Activated T-helper 9 cell treated with anti-CD3 and anti-CD28 coated beads, Interleukin-2, amount 50 U/mL, for 16 hours (primary cell): ENCODE data around the gene CRYBB2.
"Not testable (repeated sequence)": the region's sequence is repeated elsewhere in the genome, so short reads cannot be mapped to it uniquely, and the experiment has no call there.

Experiments used
- DNase-seq: peaks from one replicate; pipeline ENCODE4 v3.0.0-alpha.2; 2020; ENCODE audit warnings: low read depth

The CRYBB2 gene

DNA sequence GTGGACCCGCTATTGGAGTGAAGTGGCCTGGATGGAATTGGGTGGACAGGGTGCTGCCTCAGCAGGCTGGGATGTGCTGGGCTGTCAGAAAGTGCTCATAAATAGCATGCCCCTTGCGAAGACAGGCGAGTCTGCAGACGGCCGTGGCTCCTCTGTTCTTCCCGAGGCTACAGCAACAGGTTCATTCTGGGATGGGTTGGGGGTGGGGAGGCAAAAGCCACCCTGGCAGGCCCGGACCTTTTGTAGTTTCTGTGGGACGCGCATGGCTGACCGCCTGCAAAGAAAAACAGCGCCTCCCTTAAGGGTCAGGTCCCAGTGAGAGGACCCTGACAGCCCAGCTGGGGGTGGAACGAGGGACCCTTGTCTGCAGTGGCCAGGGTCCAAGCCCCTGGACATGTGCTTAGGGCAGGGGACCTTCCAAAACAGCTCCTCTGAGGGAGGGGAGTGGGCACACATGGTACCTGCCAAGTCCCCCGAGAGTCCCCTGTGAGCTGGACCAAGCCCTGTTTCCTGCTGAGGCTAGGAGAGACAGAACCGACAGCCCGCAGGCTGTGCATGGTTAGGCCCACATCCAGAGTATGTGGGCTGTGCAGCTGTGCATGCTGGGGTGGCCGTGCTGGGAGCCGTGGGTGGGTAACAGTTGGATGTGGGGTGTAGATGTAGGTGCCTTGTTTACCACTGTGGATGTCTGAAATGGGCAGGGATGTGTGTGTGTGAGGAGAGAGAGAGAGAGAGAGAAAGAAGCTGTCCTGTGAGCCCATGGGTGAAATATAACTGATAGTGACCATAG, 19.5 kb upstream of the CRYBB2 start, which contains the start of gene CRYBB3:
Gene CRYBB3, plus strand, starts transcription at position 128 of the 790 bp plus-strand sequence. CDS start 1,539 bp downstream, outside the sequence.
- no peak for DNase-seq

DNA sequence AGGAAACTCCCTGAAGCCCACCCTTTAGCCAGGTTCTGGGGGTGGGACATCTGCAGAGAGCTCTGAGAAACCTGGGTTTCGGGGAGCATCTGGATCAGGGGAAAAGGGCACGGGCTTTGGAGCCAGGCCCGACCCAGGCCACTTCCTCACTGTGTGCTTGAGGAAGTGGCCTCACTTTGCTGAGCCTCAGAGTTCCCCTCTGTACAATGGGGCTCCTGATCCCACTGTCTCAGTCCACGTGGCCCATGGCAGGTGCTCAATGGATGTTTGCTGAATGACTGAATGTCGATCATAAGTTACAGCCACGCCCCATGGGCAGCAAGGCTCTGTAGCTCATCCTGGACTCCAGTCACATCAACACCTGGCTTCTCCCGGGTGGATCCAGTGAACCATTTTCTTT, 18.5 kb upstream of the CRYBB2 start:
- DNase-seq: no peak

DNA sequence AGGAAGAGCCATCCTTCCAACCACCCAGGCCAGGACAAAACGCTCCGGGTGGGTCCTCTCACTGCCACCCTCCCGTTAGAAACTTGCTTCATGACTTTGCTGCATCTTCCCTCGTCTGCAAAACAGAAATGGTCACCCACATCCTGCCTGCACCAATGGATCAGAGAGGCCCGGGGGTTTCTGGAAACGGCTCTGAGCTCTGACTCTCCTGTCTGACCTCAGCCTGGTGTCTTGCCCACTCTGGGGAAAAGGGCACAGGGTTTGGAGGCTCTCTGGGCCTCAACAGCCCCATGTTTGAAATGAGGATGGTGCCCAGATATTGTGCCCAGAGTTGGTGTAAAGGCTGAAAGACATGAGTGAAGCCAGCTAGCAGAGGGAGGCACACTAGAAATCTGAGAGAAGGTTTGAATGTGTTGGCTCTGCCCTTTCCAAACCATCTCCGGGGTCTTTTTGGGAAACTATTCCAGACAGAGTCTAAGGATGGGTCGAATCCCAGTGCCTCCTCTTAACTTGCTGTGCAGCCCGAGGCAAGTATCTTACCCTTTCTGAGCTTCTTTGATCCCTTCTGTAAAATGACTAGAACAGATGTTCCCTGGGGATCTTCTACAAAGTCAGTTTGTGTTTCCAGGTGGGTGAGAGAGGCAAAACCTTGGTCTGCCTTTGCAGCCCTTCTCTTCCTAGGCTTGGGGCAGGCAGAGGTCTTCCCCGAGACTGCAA, 17.7 kb upstream of the CRYBB2 start:
- no peak for DNase-seq

DNA sequence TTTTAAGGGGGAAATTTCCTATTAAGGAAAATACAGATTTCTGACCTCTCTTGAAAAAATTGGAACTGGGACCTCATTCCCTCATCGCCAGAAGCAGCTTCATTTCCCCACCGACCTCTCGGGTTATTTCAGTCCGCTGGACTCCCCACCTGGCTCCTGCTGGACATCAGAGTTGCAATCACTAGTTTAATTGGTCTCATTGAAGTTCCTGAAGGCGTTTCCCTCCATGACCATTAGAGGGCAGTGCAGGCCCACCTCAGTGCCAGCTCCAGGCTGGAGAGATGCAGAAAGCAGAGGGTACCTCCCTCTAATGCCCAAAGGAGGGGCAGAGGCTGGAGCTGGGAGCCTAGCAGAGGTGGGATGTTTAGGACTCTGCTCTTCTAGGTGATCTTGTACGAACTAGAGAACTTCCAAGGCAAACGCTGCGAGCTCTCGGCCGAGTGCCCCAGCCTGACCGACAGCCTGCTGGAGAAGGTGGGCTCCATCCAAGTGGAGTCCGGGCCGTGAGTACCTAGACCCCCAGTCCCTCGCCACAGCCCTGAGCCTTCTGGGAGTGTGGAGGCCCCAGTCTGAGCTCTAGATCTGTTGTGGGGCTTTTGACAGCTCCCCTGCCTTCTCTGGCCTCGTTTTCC, 17.0 kb upstream of the CRYBB2 start:
- DNase-seq: peak; percentile 6

DNA sequence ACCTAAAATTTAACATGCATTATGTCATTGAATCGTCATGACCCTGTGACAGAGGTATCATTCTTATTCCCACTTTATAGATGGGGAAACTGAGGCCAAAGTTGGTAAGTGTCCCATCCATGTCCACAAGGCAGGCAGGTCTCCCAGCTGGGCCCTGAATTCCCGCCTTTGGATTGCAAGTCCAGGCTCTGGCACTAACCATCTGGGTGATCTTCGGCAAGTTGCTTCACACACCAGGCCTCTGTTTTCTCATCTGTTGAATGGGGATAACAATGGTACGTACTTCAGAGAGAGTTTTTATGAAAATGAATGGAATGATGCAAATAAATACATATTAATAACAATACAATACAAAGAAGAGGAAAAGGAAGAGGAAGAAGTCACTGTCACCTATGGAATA, 16.4 kb upstream of the CRYBB2 start:
- no peak for DNase-seq

DNA sequence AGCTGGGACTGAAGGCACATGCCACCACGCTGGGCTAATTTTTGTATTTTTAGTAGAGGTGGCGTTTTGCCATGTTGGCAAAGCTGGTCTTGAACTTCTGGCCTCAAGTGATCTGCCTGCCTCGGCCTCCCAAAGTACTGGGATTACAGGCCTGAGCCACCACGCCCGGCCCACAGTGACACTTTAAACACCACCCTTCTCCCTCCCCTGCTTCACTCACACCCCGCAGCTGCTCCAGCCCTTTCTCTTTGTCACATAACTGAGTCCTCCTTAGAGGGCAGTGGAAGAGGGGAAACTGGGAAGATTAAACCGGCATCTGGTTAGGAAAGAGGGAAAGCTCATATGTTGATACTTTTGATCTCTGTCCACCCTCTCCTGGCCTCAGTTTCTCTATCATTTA, 14.9 kb upstream of the CRYBB2 start:
- DNase-seq: not testable (repeated sequence)

DNA sequence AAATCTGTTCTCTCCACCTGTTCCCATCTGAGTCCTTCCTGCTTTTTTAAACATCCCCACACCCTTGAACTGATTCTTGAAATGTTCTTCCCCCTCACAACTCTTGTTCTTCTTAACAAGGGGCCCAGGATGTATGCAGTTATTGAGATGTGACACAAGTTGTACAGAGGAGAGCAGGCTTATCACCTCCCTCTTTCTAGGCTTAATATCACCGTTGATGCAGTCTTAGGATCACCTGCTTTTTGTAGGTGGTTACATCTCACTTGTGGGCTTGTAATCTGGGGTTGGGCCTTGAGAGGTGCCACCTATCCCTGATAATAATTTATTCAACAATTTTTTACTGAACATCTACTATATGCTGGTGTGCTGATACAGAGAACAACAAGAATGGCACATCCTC, 13.6 kb upstream of the CRYBB2 start:
- DNase-seq: no peak

DNA sequence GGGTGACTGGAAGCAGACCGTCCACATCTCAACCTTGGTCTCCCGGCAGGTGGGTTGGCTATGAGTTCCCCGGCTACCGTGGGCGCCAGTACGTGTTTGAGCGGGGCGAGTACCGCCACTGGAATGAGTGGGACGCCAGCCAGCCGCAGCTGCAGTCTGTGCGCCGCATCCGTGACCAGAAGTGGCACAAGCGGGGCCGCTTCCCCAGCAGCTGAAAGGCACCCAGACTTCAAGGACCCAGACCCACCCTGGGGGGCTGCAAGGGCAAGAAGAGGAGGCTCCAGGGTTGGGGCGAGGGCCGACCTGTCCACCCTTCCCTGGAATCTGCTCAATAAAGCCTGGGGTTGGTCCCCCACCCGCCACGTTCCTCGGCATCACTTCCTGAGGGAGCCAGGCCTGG, 12.4 kb upstream of the CRYBB2 start:
- no peak for DNase-seq

DNA sequence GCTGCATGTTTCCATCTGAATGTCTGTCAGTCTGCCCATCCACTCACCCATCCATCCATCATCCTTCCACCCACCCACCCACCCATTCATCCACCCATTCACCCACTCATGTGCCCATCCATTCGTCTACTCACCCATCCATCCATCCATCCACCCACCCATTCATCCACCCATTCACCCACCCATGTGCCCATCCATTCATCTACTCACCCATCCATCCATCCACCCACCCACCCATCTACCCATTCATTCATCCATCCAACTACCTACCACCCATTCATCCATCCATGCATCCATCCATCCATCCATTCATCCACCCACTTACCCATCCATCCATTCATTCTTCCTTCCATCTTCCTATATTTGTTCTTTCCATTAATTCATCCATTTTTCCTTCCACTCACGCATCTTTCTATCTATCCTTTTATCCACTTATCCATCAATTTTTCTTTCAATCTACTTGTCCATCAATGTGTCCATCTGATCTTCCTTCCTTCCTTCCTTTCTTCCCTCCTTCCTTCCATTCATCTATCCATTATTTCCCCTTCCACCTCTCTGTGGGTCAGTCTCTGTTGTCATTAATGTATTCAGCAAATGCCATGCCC, 11.8 kb upstream of the CRYBB2 start:
- no peak for DNase-seq

DNA sequence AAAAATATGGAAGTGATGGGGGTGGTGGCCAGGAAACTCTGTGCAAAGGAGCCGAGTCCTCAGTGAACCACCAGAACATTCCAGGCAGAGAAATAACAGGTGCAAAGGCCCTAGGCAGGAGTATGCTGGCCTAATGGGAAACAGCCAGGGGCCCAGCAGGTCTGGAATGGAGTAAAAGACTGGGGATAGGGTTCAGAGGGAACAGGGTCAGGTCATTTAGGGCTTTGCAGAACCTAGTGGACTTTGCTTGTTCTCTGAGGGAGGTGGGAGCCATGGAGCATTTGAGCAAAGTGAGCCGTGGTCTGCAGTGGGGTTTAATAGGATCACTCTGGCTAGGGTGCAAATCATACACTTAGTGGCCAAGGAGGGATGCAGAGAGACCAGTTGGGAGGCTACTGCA, 11.1 kb upstream of the CRYBB2 start:
- no peak for DNase-seq

DNA sequence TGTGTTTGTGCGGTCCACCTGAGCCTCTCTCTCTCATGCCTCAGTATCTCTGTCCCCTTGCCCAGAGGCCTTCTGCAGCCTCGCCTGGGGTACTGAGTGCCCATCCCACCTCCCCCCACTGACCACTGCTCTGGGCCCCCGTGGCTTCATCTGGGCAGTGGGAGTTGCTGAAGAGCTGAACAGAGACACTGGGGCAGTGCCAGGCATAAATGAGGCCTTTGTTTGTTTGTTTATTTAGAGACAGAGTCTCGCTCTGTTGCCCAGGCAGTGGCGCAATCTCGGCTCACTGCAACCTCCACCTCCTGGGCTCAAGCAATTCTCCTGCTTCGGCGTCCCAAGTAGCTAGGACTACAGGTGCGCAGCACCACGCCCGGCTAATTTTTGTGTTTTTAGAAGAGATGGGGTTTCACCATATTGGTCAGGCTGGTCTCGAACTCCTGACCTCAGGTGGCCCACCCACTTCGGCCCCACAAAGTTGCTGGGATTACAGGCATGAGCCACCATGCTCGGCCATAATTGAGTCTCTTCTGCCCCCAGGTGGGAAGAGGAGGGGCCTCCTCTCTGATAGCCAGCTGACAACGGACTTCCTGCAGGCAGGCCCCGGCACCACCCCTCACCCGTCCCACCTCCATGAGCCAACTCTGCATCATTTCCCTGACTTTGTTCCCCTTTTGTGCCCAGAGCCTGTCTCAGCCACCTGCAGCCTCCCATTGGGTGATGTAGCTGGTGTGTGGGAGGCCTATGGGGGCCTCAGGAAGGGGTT, 10.5 kb upstream of the CRYBB2 start:
- DNase-seq: no peak

DNA sequence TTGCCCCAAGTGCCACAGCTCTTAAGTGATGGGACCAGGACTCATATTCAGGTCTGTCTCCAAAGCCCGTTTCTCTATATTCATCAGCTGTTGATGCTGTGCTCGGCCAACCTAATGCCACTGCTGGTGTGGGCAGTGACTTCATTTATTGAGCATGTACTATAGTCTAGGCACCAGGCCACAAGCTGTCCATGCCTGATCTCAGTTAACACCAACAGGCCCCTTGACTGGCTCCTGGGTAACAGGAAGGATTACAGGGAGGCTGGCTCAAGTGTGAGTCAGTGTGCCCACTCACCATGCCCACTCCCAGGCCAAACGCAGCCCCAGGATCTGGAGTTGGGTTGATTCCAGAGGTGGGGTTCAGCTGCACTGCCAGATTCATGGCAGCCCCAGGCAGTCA, 8.6 kb upstream of the CRYBB2 start:
- no peak for DNase-seq

DNA sequence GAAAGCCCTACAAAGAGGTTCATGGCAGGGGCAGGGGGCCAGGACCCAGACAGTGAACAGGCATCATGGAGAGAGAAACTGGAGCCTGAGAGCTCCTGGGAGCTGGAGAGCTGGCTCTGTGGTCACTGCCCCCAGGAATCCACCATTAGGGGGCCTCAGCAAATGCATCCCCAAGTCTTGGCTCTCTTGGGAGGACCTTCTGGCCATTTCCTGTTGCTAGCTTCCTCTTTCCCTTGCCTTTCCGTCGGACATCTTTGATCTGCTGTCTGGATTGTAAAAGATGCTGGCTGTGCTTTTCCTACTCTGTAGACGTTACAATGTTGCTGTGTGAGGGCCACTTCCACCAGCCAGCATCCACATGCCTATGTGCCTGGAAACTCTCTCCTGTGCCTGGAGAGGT, 7.1 kb upstream of the CRYBB2 start:
- no peak for DNase-seq

DNA sequence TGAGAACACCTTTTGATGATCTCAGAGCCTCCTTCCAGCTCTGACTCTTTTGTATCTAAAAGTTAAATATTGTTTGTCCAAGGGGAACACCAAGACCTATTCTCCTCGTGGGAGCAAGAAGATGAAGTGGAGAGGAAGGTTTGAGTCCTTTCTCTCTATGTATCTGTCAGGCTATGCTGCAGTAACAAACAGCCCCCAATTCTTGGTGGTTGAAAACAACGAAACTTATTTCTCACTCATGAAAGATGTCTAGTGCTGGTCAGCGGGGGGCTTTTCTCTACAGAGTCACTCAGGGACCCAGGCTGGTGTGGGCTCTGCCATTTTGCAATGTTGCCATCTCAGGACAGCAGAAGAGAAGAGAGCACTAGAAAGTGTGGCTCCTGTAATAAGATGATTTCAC, 6.2 kb upstream of the CRYBB2 start:
- DNase-seq: no peak

DNA sequence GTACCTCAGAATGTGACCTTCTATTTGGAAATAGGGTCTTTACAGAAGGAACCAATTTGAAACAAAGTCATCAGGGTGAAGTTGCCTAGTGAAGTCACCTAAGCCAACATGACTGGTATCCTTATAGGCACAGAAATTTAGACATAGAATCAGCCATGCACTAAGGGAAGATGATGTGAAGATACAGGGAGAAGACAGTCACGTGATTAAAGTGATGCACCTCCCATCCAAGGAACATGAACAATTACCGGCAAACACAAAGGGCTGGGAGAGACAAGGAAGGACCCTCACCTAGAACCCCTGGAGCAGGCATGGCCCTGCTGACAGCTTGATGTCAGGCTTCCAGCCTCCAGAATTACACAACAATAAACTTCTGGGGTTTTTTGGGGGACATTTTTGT, 3.2 kb upstream of the CRYBB2 start:
- DNase-seq: no peak

DNA sequence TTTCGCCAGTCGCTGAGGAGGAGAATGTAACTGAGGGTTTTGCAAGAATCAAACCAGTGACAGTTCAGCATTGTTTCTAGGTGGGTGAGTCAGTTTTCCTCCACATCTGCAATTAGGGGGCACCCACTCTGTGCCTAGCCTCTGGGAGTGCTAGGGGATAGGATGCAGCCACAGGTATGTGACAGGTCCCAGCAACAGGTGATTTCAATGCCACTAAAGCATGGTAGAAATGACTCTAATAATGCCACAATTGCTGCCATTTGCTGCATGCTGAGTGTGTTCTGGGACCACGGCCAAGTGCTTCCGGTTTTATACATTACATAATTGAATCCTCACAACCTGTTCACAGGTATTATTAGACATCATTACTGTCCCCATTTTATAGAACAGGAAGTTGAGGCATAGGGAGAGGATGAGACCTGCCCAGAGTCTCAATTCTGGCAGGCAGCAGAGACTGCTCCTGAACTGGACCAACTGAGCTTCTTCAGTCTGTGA, 556 bp downstream of the CRYBB2 start:
- DNase-seq: no peak

DNA sequence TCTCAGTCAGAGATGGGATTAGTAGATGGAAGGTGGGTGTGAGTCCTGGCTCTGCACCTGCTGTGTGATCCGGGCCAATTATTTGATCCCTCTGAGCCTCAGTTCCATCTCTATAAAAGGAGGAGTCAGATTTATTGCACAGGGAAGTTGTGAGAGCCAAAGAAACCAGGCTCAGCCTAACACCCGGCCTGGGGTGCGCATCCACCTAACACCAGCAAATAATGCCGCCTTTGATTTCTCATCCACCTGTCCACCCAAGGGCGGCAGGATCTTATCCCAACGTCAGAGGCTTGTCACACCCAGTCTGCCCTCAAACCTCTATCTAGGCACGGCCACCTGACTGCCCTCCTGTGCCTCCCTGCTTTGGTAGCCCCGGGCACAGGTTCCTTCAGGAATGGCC, 2.4 kb downstream of the CRYBB2 start:
- DNase-seq: no peak

DNA sequence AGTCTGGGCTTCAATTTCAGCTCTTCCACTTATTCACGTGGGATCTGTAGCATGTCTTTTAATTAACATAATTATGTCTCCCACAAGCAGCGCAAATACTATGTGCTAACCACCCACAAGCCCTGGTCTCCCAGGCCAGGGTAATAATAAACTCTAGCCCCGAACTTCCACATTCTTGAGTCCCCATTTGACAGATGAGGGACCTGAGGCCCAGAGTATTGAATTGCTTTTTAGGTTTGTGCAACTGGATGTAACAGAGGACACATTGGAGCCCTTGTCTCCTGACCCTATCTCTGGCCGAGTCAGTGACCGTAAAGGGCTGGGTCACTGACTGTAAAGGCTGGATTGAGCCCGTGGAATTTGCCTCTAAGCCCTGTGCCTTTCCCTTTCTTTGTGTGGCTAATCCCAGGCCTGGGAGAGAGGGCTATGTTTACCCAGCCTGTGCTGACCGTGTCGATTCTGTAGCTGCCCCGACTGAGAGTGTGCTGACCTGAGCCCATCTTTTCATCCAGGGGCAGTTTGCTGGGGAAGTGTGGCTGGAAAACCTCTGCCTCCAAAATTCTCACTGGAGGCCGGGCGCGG, 3.9 kb downstream of the CRYBB2 start:
- no peak for DNase-seq

DNA sequence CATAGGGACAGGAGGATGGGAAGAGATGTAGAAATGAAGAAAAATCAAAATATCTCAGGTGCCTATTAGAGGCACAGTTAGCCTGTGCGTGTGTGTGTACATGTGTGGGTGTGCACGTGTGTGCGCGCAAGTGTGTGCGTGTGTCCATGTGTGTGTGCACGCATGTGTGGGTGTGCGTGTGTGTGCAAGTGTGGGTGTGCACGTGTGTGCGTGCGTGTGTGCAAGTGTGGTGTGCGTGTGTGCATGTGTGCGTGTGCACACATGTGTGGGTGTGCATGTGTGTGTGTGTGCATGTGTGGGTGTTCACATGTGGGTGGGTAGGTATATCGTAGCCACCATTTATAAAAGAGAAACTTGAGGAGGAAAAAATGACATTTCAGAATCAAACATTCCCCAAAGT, 9.4 kb downstream of the CRYBB2 start:
- no peak for DNase-seq

DNA sequence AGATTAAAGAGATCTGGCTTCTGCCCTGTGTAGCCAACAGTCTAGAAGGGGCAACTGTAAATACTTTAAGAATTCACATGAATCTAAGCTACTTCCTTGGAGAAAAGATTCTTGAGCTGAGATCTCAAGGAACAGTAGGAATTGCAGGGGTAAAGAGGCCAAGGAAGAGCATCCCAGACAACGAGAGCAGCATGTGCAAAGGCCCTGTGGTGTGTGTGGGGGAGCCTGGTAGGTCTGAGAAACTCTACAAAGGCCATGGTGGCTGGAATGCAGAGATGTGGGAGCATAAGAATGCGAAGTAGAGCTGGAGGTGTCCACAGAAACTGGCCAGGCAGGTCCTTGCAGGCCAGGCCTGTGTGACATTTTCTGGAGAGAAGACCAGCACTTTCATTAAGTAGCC, 11.3 kb downstream of the CRYBB2 start:
- DNase-seq: not testable (repeated sequence)

DNA sequence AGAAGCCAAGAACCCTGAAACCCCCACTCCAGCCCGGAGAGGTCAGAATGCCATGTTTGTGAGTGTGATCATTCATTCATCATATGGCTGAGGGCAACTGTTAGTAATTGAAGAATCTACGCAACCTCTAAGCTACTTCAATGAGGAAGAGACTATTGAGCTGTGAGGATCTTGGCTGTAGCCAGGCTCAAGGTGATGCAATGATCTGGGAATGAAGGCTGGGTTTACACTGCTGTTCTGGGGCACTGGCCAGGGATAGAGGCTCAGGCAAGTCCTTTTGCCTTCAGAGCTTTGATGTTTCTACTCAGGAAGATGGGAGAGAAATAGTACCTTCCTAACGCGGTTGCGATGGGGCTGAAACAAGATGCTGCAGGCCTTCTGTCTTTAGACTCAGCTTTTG, 12.9 kb downstream of the CRYBB2 start:
- no peak for DNase-seq
